Measurements from ENCODE around the gene CDCP1.

The CDCP1 gene

DNA sequence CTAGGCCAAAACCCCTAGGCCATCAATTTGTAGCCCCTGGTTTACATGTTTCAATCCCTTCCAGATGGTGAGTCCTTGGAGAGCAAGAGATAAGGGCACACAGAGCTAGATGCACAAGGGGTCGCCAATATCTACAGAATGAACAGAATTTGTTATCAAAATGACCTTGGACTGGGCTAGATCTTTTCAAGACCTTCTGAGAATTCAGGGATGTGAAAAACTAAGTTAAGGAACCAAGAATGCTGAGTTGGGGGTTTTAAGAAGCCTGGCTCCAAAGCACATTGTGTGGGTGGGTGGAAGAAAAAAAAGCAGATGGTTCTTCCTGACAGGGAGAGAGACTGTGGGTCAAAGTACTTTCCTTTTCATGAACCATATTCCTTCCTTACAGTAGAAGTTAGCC, 10.2 kb downstream of the CDCP1 start:
- no peak for DNase-seq

DNA sequence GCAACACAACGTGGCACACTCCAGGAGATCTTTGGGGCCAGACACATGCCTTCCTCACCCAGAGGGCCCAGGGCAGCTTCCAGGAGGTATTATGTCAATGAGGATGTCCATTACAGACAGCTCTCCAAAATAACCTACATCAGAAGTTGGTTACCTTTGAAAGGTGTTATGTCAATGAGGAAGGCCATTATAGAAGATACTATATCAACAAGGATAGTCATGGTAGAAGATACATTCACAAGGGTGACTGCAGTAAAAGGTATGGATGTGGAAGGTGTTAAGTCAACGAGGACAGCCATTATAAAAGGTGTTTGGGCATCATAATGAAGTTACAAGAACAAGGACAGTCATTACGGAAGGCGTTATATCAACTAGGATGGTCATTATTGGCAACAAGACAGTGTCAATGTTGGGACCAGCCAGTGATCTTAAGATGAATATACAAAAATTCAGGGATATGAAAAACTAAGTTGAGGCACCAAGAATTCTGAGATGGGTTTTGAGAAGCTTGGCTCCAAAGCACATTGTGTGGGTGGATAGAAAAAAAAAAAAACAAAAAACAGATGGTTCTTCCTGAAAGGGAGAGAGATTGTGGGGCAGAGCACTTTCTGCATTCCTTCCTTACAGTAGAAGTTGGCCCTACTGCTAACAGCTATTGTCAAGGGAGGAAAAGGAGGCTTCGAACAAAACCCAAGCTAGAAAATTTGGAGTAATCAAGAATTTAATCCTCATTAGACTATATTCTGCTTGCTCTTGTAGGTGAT, 11.2 kb downstream of the CDCP1 start:
- peak; percentile 32 for DNase-seq

DNA sequence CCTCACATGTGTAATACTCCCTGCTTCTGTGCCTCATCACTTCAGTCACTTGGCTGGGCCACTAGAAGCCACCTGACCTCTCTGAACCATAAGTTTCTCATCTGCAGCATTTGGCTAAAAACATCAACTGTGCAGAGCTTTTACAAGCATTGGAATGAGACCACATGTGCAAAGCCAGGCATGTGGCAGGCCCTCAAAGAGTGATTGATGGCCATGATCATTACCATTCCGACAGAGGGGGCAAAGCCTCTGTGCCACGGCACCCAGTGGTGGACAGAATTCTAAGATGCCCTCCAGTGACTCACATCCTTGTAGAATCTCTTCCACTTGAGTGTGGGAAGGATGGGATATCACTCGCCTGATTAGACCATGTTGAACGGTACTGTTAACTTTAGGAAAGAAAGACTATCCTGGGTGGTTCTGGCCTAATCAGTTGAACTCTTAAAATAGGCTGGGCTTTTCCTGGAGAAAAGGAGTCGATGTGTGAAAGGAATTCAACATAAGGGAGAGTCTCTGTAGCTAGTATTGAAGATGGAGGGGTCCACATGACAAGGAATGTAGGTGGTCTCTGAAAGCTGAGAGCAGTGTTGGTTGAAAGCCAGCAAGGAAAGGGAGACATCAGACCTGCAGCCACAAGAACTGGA, 13.5 kb downstream of the CDCP1 start:
- peak; percentile 36 for DNase-seq

DNA sequence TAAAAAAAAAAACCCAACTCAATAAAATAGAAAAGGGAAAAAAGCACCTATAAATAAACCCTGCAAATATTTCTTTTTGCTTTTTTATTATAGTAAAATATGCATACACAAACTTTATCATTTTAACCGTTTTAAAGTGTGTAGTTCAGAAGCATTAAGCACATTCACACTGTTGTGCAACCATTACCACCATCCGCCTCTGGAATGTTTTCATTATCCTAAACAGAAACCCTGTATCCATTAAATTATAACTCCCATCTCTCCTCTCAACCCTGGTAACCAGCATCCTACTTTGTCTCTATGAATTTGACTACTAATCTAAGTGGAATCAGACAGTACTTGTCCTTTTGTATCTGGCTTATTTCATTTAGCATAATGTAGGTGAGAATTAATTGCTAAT, 15.0 kb downstream of the CDCP1 start:
- DNase-seq: peak; percentile 53

DNA sequence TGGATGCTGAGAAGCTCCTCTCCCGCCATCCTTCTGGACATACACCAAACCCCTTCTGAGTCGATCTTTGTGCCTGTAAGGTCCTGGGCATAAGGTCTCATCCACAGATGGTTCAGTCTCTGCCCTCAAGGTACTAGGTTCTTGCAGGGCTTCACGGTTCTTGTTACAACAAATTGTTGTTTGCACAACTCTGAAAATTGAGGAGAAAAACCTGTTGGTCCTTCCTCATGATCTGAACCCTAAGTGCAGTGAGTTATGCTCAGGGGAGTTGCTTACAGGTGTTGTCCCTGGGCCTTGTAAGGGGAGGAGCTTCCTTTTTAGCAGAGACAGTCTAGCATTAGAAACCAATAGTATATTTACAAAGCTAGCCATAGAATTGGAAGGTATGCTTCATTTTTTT, 15.7 kb downstream of the CDCP1 start:
- DNase-seq: no peak

DNA sequence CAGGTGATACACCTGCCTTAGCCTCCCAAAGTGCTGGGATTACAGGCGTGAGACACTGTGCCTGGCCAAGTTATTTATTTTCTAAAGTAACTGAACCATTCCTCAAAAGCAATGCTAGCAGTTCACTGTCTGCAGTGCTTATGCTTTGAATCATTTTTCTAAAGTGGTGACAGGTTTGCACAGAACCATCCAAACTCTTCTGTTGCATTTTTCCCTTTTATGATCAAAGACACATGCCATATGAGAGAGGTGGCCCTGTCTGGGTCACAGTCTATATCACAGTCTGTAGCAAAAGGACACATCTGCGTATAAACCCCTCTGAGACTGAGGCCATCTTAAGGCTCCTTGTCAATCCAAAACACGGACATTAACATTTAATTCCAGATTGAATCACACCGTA, 17.2 kb downstream of the CDCP1 start:
- peak; percentile 42 for DNase-seq

DNA sequence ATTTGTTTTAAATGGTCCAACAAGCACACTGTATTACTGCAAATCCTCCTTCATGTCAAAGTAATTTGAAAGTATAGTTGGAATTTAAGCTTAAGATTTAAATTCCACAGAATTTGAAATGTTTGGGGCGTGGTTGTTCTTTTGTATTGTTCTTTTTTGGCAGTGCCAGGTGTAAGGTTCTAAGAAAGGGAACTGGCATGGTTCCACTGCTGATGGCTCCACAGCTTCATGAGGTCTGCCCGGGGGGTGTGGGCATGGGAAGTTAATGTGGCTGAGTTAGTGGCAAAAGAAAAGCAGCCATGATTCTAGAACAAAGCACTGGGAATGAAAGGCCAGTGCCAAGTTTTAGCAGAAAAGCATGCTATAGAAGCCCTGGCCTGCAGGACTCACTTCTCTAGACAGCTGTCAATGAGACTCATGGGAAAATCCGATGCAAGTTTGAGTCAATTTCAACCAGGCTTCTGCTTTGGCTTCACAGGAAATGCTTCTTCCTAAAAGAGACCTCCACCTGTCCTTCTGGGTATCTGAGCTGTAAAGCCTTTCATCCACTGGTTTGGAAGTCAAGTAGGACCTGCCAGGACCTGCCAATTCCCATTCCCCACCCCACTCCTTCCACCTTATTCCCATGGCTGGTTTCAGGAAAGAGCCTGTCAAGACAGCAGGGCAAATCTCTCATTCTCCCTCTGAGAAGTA, 18.9 kb downstream of the CDCP1 start:
- DNase-seq: no peak

DNA sequence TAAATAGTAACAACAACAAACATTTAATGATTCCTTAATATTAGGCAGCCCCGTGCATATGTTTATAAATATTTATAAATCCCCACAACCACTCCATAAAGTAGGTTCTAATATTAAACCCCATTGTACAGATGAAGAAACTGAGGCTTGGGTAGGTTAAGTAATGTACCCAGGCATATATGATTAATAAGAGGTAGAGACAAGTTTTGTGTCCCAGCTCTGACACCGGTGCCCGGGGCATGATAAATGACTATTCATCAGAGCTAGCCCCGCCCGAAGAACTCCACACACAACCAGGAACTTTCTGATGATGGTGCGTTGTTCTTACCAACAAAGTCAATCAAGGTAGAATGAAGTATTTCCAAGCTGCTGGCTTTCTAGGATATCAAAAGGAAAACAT, 19.4 kb downstream of the CDCP1 start:
- no peak for DNase-seq

DNA sequence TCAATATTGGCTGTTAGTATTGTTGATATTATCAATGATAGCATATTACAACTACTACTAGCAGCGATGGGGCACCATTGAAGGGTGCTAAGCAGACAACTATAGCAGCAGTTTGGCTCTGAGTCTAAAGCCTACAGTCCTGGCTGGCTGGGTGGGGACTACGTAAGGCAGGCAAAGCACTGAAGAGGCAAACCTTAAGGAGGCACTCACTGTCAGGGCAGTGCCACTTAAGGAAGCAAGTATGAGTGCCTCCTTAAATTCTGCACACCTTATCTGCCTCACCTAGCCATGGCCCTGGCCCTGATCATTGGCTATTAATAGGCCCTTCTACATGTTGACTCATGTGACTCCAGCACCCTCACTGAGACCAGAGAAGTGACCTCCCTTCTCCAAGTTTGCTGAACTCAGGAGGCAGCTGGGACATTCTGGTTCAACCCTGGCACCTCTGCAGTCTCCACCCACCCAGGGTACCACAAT, 20.6 kb downstream of the CDCP1 start:
- no peak for DNase-seq

DNA sequence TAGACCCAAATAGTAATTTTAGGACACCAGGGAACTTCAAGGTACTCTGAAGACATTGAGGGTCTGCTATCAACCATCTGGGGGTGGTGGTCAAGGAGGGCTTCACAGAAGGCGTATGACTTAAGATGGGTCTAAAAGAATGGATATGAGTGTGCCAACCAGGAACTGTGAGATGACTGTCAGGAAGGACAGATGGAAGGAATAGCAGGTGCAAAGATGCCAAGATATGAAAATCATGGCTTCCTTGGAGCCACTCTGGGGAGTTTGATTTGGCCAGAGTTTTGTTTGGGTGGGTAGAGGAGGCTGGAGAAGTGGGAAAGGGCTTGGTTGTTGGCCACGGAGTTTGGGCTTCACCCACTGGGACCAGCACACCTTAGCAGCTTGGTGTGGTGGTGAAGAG, 21.2 kb downstream of the CDCP1 start:
- DNase-seq: no peak

DNA sequence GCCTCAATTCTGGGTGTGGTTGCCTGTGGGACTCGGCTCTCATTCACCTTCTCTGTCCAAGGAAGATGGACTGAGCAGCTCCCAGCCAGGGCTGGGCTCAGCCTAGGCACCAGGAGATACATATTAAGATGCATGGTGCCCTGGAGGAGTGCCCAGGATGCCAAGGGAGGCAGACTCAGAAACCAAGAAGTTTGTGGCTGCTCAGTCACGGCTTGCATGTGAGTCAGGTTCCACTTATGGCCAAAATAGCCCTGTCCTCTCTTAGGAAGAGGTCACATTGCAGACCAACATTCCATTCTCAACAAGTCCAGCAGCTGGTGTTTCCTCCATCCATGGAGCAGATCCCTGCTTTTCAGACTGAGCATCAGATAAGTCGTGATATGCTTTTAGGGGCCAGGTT, 21.8 kb downstream of the CDCP1 start:
- DNase-seq: peak; percentile 81

DNA sequence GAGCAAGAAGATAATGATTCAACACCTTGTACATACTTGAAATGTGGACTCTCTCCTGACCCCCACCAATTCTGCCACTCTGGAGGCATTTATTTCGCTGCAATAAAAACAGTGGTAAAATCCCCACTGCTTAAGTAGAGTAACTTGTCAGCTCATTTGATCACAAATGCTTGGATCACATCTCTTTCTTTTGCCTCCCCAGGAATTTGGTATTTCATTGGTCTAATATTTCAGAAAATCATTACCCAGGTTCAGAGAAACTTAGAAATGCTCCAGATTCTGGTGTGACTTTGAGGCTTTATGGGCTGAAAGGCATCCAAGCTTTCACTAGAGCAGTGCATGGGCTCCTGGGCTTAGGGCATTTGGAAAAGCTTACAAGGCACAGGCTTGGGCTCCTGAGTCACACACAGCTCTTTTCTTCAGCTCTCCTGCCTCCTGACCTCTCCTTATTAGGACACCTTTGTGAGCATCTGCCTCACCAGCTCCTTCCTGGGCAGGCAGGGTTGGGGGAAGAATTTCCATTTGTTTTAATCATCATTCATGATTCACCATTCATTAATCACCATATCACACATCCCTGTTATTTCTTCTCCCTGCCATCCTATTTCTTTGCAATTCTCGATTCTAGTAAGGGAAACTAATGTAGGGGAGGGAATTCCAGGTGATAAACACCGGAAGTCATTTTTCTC, 22.5 kb downstream of the CDCP1 start:
- DNase-seq: peak; percentile 94

DNA sequence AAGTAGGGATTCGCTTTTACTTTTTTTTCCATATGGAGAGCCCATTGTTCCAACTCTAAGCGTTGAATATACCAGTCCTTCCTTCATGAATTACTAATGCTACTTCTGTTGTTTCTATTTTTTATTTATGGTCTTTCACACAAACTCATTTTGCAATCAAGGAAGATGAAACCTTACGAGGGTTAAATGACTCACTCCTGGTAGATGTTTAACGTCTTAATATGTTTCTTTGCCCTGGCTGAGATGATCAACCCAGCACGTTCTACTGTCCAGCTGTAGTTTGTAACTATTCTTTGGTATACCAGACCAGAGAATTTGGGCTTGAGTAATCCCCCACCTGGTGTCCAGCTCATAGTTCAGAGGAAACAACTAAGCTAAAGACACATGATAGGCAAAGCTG, 23.1 kb downstream of the CDCP1 start:
- peak; percentile 79 for DNase-seq

DNA sequence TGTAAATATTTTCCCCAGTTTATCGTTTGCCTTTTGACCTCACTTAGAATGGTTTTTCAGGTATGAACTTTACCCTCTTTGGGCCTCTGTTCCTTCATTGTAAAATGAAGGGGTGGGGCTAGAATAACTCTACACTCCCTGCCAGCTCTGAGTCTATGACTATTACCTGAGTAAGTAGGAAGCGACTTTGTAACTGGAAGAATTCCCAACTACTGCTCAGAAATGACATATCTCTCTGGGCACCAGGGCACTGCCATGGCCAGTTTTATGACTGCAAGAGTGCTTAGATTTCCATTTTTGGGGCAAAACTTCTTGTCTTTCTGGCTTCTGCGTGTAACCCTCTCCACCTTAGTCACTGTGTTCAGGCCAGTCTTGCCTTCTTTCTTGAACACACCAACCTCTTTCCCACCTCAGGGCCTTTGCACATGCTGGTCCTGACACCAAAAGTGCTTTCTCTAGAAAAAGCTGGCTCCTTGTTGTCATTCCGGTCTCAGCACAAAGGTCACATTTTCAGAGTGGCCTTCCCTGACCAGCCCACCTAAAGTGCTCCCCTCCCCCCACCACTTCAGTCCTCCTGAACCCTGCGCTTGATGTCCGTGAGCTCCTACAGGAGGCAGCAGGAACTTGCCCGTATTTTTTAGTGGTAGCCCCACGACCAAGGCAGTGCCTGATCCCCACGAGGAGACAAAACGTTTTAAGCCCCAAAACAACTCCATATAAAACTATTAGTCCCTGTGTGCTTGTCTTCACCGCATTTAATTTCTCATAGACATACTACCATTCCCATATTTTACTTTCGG, 25.6 kb downstream of the CDCP1 start:
- DNase-seq: no peak

DNA sequence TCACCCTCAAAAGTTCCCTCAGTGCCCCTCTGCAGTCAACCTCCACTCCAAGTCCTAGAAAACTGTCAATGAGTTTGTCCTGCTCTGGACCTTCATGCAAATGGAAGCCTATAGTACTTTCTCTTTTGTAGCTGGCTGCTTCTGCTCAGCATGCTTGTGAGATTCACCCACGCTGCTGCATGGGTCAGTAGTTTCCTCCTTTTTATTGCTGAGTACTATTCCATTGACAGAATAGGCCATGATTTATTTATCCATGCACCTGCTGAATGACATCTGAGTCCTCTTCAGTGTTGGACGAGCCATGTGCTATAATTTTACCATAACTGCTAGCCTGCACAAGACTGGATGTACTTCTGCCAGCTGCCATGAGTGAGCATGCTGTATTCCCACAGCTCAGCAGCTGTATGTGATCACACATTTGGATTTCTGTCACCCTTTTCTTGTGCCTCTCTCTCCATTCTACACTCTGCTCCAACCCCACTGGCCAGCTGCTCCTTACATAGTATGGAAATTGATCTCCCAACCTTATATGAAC, 26.3 kb downstream of the CDCP1 start:
- no peak for DNase-seq

DNA sequence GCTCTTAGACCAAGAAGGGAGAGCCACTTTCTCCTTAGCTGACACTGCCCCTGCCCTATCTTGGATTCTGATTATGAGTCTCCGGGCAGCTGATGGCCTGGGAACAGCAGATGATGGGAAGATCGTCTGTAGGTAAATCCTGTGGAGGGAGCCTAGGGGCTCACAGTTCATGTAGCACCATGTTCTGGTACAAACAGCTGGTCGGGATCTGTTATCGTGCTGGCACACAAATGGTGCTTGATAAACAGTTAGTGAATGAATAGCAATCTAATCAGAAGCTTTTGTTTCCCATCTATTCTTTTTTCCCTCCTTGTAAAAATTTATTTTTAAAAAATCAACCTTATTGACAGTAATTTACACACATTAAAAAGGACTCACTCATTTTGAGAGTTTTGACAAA, 26.8 kb downstream of the CDCP1 start:
- no peak for DNase-seq

DNA sequence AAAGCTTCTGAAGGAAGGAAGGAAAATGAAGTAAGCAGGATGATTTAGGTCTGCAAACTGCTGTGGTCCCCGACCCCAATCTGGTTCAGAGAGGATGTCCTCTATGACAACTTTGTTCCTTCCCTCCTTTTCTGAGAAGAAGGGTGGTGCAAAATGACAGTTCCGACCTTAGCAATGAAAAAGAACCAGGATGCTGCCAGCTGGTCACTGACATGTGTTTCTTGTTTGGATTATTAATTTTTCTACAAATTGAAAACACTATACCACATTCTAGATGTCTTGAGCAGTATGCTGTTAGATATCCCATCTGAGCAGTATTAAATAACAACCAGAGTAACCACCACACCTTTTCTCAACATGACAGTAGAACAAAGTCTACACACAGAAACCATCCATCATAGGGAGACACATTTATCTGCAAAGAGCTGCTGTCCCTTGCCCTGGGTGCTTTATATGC, 27.5 kb downstream of the CDCP1 start:
- no peak for DNase-seq

DNA sequence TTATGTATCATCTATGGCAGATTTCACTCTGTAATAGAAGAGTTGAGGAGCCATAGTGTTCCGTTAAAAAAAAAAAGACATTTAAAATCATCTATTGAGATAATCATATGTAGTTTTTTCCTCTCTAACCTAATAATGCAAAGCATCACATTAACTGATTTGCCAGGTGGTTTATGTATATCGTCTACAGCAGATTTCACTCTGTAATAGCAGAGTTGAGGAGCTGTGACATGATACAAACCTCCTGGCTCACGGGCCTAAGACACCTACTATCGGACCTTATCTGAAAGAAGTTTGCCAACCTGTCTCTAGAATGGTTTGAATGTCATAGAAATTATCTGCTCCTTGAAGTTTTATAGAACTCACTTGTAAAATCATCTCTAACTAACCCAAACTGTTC, 29.8 kb downstream of the CDCP1 start:
- no peak for DNase-seq

DNA sequence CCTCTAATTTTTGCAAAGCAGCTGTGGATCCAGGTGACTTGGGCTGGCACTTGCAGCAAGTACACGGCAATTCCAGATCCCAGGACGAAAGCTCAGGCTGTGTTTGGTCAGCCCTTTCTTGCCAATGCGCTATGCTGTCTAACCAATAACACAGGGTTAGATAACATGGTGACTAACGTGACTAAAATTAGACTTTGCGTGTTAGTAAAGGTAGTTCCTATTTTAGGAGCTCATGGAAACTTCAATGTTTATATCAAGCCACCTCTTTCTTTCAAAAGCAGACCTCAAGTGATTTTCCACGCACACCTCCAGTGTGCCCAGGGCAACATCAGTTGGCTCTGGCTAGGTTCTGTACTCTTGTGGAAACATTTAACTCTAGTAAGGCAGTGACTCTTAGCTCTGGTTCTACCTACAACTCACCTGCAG, 32.5 kb downstream of the CDCP1 start:
- DNase-seq: no peak

DNA sequence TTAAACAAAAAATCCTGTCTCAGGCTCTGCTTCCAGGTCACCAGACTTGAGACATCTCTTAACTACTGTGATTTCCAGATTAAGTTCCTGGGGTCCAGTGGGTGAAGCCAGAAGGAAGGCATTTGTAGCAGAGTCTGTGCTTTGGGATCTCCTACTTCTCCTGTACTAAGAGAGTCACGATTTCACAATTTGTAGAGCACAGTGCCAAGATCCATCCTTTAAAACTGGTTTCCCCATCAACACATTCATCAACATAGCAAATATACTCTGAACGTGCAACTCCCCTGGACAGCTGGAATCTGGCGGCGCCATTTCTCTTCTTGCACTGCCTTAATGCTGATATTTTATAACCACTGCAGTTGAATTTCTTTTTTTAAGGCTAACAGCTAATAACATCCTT, 33.2 kb downstream of the CDCP1 start:
- peak; percentile 68 for DNase-seq

DNA sequence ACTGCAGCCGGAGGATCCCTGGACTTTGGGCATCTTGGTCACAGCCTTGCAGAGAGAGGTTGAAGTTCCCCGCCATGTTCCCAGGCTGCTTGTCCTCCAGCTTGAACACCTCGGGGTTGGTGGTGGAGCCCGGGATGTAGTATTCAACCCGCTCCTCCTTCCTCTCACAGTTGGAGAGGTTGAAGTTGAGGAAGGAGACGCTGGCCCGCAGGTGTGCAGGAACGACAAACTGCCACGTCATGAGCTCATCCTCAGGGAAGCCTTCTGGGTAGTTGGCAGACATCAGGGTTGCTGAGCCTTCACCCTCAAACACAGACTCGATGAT, 35.7 kb downstream of the CDCP1 start:
- no peak for DNase-seq

DNA sequence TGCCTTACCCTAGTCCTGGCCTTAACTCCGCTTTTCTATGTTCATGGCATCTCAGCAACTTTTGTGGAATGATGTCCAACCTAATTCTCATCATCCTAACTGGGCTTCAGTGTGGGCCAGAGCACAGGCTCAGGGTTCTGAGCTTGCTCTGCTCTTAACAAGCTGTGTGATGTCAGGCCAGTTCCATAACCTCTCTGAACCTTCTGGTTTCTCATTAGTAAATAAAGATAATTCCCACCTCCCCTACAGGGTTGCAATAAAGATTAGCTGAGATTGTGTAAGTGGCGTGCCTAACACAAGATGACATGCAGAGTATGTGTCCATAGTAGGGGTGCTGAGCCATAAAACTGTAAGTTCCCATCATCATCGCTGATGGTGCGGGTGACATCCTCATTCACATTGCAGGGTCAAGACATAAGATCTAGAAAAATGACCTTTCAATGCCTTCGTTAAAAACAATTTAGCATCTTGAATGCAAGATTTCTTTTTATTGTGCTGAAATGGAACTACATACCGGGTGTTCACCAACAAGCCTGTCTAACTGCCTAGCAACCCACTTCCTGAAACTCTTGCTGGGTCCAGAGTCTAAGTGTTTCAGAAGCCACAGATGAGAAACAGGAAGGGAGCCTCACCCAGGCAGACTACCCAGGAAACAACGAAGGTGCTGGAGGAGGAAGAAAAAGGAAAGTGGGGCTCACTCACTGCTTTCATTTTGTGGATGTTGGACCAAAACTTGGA, 36.2 kb downstream of the CDCP1 start:
- DNase-seq: no peak

All from fibroblast of skin of right biceps (primary cell).